Retinal pigment epithelial cell (primary cell): ENCODE results near the gene EVC2.

Experiments
- DNase-seq: peaks from one replicate; pipeline ENCODE4 v3.0.0-alpha.2; 2010; ENCODE audit warnings: low read depth
- H3K4me3 ChIP-seq: 2 replicates; pipeline ENCODE4 v1.5.1; 2011; ENCODE audit warnings: mild to moderate bottlenecking, low read length, control low read depth, moderate library complexity
- TF ChIP-seq, protein P1 (sequence below): conservative IDR thresholded peaks from 2 replicates; pipeline ENCODE4 v1.5.1; 2011; ENCODE audit warnings: low read depth, low read length, control low read depth, inconsistent platforms

The EVC2 gene

DNA sequence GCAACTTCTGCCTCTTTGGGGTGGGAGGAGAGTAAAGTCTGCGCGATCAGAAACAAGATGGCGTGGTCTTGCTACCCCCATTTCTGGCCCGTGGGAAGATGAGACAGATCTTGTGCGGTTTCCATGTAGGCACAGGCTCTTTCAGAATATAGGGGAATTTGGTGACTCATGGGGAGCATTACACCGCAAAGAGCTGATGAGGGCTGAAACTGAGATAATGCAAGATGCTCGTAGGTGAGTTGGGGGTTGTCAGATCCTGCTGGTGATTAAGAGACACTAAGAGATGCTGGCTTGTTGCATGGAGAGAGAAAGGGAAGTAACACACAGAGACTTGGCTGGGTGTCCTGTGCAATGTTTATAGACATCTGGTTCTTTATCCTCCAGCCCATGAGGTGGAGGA, 4.2 kb upstream of the EVC2 start:
- H3K4me3 ChIP-seq: peak overlapping the region; percentile 65
- DNase-seq: no peak

DNA sequence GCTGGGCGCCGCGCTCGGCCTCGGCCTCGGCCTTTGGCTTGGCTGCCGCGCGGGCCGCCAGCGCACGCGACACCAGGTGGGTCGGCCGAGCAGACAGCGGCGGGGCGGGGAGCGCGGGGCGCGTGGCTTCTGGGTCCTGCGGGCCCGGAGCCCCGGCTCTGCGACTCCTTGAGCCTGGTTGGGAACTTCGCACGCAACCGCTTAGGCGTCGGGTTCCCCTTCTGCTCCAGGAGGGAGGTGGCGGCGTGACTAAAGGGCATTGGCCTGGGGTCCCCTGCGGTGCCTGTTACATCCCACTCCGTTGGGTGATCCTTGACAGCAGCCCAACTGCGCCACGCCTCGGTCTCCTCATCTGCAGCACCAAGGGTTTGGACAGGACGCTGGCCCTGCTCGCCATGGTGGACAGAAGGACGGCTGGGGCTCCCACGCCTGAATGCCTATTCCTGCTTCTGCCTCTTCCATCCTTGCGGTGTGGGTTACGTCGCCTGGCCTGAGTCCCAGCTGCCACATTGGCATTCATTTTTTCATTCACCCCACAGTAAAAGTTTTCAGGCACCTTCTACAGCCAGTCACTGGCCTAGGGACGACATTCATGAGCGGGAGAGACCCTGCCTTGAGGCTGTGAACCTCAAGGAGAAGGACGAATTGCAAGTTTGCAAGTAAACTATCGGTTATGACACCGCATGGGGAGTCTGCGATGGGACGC, 3.3 kb upstream of the EVC2 start:
- TF ChIP-seq, protein P1, sequence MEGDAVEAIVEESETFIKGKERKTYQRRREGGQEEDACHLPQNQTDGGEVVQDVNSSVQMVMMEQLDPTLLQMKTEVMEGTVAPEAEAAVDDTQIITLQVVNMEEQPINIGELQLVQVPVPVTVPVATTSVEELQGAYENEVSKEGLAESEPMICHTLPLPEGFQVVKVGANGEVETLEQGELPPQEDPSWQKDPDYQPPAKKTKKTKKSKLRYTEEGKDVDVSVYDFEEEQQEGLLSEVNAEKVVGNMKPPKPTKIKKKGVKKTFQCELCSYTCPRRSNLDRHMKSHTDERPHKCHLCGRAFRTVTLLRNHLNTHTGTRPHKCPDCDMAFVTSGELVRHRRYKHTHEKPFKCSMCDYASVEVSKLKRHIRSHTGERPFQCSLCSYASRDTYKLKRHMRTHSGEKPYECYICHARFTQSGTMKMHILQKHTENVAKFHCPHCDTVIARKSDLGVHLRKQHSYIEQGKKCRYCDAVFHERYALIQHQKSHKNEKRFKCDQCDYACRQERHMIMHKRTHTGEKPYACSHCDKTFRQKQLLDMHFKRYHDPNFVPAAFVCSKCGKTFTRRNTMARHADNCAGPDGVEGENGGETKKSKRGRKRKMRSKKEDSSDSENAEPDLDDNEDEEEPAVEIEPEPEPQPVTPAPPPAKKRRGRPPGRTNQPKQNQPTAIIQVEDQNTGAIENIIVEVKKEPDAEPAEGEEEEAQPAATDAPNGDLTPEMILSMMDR: no peak
- peak overlapping the region; percentile 65 for H3K4me3 ChIP-seq
- no peak for DNase-seq

More for the DNA sequence above, 4.2 kb upstream of the EVC2 start:
- TF ChIP-seq, protein P1: no peak

- no peak for DNase-seq
- H3K4me3 ChIP-seq: peak within 1 kb of the TSS; percentile 65
- TF ChIP-seq, protein P1: no peak
Observed at GRCh38 chr4:5710961-5711478, 2.7 kb upstream of the EVC2 start, which contains the start of gene EVC. EVC (plus strand) TSS chr4:5711201; CDS start chr4:5711381, 180 bp downstream.

GRCh38 chr4:5710065-5710960, 2.0 kb upstream of the EVC2 start:
- H3K4me3 ChIP-seq: peak overlapping the region; percentile 61
- TF ChIP-seq, protein P1: peak; percentile 55

DNA sequence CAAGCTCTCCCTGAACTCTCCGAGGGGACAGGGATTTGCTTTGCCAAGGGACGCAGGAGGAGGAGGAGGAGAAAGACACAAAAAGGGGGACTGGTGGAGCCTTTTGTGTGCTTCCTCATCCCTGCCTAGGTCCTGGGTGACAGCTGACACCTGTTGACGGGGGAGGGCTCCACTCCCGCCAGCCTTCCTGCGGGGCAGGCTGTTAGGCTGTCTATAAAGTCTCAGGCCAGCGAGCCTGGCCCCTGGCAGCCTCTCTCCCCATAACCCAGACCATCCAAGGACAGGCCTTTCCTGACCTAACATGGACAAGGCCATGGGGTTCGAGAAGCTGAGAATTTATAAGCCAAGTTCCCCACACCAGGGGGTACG, 832 bp upstream of the EVC2 start:
- TF ChIP-seq, protein P1: no peak
- no peak overlapping the region for H3K4me3 ChIP-seq
- no peak for DNase-seq

More at GRCh38 chr4:5710065-5710960, 2.0 kb upstream of the EVC2 start:
- no peak for DNase-seq

DNA sequence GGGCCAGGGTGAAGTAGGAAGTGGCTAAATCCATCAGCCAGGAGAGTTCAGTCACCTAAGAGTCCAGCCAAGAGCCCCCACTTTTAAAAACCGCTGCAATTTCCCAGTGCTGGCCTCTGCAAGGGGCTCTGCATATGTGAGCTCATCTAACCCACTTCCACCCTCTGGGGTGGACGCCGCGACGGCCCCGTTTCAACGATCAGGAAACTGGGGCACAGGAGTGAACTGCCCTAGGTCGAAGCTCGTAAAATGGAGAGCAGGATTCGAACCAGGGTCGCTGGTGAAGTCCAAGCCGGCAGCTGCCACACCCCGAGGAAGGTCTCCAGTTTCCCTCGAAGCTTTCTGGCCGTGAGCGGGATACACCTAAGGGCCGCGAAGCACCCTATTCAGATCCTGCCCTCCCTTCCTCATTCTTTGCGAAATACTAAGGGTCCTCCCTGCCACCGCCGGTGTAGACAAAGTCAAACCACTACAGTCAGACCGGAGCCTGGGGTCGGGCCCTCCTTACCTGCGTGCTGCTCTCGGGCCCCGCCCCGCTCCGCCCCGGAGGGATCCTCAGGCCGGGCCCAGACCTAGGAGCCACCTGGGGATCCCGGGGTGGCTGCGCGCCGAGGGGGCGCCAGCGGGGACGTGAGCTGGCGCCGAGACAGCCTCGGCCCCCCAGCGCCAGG, 446 bp downstream of the EVC2 start:
- H3K4me3 ChIP-seq: peak overlapping the region; percentile 65
- TF ChIP-seq, protein P1: no peak
- DNase-seq: no peak
